ENCODE measurements around the gene BRK1. TPM values are rescaled to one million over a fixed set of nuclear protein-coding genes. Genes with fewer than 3 reads are reported as not detected.
A peak's percentile ranks its signal among the peaks of the same experiment; 100 is the strongest.
"Not testable (repeated sequence)": the region's sequence is repeated elsewhere in the genome, so short reads cannot be mapped to it uniquely, and the experiment has no call there.

The BRK1 gene
- polyA plus RNA-seq, 1 experiment: 112 TPM

DNA sequence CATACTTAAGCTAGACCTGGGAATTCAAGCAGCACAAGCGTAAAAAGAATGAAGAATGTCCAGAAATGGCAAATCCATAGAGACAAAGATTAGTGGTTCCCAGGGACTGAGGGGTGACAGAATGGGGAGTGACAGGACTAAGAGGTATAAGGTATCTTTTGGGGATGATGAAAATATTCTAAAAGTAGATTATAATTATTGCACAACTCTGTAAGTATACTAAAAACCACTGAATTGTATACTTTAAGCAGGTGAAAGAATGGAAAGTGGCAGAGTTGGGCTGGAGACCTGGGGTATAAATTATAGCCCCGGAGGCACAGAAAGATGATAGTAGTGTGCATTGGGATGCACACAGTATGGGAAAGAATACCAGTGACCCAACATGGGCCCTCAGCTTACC is 5.6 kb downstream of the BRK1 start:
- ChIA-PET POLR2A (no interaction called here), CTCF (no interaction called here)
- H3K27me3 ChIP-seq (ENCODE audit: control insufficient read depth, insufficient read depth, low read length): no peaks in the 10 kb centered on the region
- TF ChIP-seq CTCF (IDR thresholded peaks at IDR 0.05; ENCODE audit: insufficient read depth, low read depth, low read length): no peak
- H3K36me3 ChIP-seq (ENCODE audit: control insufficient read depth, insufficient read depth, low read length): peaks cover 2% of the 10 kb centered on the region
- no peak for DNase-seq (ENCODE audit: low read depth)
- no peak overlapping the region for H3K4me3 ChIP-seq (ENCODE audit: low read depth, low read length)

DNA sequence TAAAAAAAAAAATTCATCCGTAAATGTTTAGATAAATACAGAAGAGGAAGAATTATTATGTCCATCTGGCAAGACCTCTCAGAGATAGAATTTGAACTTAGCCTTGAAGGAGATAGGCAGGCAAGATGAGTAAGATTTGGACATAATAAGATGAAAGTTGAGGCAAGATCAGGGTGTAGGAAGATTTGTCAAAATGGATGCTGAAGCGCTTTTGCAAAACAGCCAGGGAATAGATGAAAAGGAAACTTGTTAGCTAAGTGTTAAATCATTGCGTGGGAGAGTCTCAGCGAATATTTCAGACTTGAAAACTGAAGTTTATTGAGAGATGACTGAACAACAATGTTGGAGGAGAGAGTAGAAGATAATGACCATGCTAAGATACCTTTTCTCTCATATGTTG is 7.2 kb downstream of the BRK1 start:
- peaks cover 8% of the 10 kb centered on the region for H3K36me3 ChIP-seq (ENCODE audit: control insufficient read depth, insufficient read depth, low read length)
- CTCF ChIA-PET: no interaction called here
- TF ChIP-seq CTCF (IDR thresholded peaks at IDR 0.05; ENCODE audit: insufficient read depth, low read depth, low read length): no peak
- no peak overlapping the region for H3K4me3 ChIP-seq (ENCODE audit: low read depth, low read length)
- DNase-seq (ENCODE audit: low read depth): no peak
- no peaks in the 10 kb centered on the region for H3K27me3 ChIP-seq (ENCODE audit: control insufficient read depth, insufficient read depth, low read length)
- POLR2A ChIA-PET: no interaction called here

DNA sequence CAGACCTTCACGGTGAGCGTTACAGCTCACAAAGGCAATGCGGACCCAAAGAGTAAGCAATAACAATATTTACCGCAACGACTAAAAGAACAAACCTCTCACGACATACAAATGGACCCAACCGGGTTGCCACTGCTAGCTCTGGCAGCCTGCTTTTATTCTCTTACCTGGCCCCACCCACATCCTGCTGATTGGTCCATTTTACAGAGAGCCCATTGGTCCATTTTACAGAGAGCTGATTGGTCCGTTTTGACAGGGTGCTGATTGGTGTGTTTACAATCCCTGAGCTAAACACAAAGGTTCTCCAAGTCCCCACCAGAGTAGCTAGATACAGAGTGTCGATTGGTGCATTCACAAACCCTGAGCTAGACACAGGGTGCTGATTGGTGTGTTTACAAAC is 20.4 kb downstream of the BRK1 start:
- H3K4me3 ChIP-seq (ENCODE audit: low read depth, low read length); POLR2A ChIA-PET; H3K27me3 ChIP-seq (ENCODE audit: control insufficient read depth, insufficient read depth, low read length); DNase-seq (ENCODE audit: low read depth); H3K36me3 ChIP-seq (ENCODE audit: control insufficient read depth, insufficient read depth, low read length): not testable (repeated sequence)
- CTCF ChIA-PET: interaction anchor here (0.9 to 1.5 kb wide), 2 partner anchors 18 to 87 kb away, joined by 3 to 5 read pairs; no protein-coding TSS in a partner anchor

GRCh38 chr3:10136426-10137005 is 21.0 kb downstream of the BRK1 start:
- Histone ChIP-seq H3K27me3 (ENCODE audit: control insufficient read depth, insufficient read depth, low read length) (no peaks in the 10 kb centered on the region), H3K36me3 (ENCODE audit: control insufficient read depth, insufficient read depth, low read length) (no peaks in the 10 kb centered on the region), H3K4me3 (ENCODE audit: low read depth, low read length) (no peak overlapping the region)
- DNase-seq (ENCODE audit: low read depth): no peak
- ChIA-PET CTCF (no interaction called here), POLR2A (no interaction called here)
- no peak for TF ChIP-seq CTCF (IDR thresholded peaks at IDR 0.05; ENCODE audit: insufficient read depth, low read depth, low read length)

- no peaks in the 10 kb centered on the region for H3K27me3 ChIP-seq (ENCODE audit: control insufficient read depth, insufficient read depth, low read length)
- ChIA-PET POLR2A (no interaction called here), CTCF (interaction anchor here (0.6 kb wide), 1 partner anchor 118 kb away, joined by 3 read pairs; no protein-coding TSS in a partner anchor)
- TF ChIP-seq CTCF (IDR thresholded peaks at IDR 0.05; ENCODE audit: insufficient read depth, low read depth, low read length): no peak
- DNase-seq (ENCODE audit: low read depth): no peak
- H3K4me3 ChIP-seq (ENCODE audit: low read depth, low read length): no peak overlapping the region
- H3K36me3 ChIP-seq (ENCODE audit: control insufficient read depth, insufficient read depth, low read length): no peaks in the 10 kb centered on the region
These were observed 21.7 kb downstream of the BRK1 start for GRCh38 chr3:10137178-10137577.

DNA sequence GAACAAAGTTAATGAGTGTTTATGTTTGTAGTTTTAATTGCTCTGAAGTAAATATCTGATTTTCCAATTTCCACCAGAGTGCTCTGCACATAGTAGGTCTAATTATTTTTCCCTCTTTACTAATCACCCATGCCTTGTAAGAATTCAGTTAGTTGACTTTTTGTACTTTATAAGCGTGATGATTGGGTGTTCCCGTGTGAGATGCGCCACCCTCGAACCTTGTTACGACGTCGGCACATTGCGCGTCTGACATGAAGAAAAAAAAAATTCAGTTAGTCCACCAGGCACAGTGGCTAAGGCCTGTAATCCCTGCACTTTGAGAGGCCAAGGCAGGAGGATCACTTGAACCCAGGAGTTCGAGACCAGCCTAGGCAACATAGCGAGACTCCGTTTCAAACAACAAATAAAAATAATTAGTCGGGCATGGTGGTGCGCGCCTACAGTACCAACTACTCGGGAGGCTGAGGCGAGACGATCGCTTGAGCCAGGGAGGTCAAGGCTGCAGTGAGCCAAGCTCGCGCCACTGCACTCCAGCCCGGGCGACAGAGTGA is 25.6 kb downstream of the BRK1 start:
- TF ChIP-seq CTCF (IDR thresholded peaks at IDR 0.05; ENCODE audit: insufficient read depth, low read depth, low read length): no peak
- no peaks in the 10 kb centered on the region; the same call in 1 of the 2 replicates for H3K36me3 ChIP-seq (ENCODE audit: control insufficient read depth, insufficient read depth, low read length)
- no peak for DNase-seq (ENCODE audit: low read depth)
- CTCF ChIA-PET: interaction anchor here (0.9 kb wide), 1 partner anchor 52 kb away, joined by 3 read pairs; no protein-coding TSS in a partner anchor
- POLR2A ChIA-PET: no interaction called here
- no peaks in the 10 kb centered on the region for H3K27me3 ChIP-seq (ENCODE audit: control insufficient read depth, insufficient read depth, low read length)
- H3K4me3 ChIP-seq (ENCODE audit: low read depth, low read length): 0 out of 2 replicates have a peak overlapping the region, but pooled peaks have one; percentile 12

All from BJ (cell line).